ENCODE measurements around the gene ARHGEF3.

Gene ARHGEF3

GRCh38 chr3:56795097-56795828 is 6.5 kb downstream of the ARHGEF3 start:
- no peak for DNase-seq

DNA sequence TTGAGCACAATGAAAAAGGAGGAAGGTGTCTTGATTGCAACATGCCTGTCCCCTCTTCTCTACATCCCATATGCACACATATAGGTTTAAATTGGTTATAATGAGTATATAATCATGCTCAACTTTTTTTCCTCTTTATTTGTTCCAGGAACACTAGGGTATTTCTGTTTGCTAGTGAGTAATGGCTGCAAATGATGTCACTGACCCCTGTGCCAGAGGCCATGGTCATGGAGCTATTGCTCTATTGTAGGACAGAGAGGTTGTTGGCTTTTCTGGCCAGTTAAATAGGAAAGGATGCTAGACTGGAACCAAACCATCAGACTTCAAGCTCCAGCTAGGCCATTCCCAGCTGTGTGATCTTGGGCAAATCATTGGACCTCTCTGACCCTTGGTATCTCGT is 9.6 kb downstream of the ARHGEF3 start:
- no peak for DNase-seq

DNA sequence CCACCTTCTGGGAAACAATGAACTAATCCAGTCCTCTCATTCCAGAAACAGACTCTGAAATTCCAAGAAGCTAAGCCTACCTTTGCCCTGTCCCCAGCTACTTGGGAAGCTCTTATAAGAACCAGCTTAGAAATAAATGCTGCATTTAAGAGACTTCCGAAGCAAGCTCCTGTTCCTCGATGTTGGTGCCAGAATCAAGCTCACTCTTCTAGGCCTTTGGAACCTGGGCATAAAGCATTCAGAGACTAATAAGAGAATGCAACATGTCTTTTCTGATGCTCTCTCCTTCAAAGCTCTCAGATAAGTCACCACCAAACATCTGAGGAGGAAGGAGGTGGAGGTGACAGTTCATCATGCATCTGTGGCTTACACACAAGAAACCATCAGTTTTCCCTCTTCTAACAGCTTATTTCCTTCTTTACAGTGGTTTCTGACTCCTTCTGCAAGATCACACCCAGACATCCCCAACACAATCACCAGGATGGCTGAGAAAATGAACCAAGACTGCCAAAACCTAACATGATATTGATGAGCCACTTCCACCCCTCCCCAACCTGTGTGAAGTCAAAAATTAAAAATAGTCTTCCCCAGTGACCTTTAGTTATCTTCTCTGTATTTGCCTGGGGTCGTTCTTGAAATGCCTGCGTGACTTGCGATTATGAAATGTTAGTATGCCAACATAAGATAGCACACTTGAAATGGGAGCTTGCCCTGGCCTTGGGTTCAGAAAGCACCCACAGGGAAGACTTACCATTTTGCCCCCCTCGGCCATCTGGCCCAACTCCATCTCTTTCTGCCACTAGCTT is 11.5 kb downstream of the ARHGEF3 start:
- no peak for DNase-seq

DNA sequence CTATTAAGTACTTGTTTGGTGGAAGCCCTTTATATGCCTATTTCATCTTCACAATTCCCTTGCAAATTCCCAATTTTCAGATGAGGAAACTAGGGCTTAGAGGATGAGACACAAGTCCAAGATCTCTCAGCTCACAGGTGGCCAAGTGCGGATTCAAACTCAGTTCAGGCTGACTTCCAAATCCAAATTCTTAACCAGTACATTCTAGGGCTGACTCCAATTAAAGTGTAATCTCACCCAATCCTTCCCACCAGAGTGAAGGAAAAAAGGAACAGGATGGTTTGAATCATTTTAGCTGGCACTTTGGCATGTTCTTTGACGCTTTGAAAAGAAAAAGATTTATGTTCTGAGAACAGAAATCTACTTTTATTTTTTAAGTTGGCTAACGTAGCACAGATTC is 12.7 kb downstream of the ARHGEF3 start:
- no peak for DNase-seq

- DNase-seq: no peak
Observed at GRCh38 chr3:56788521-56788920, 13.2 kb downstream of the ARHGEF3 start.

- no peak for DNase-seq
Observed at GRCh38 chr3:56787784-56788256, 13.9 kb downstream of the ARHGEF3 start.

DNA sequence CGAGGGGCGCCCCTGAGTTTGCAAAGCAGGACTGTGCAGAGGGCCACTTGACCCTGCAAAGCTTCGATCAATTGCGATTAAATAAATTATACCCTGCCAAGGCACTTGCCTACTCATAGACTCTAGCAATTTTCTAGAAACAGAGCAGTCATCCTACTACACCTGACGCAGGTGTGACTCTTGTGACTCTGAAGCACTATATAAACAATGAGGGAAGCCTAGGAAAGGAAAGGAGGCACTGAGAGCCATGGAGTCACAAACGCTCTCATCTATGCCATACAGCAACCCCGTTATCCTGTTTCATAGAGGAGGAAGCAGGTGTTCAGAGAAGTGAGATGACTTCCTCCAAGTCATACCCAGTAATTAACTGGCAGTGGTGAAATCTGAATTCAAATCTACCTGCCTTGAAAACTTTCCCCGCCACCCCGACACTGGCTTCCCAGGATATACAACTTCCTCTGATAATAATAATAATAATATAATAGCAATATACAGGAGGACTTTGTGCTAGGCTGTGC is 14.4 kb downstream of the ARHGEF3 start:
- DNase-seq: no peak

- DNase-seq: no peak
Observed at GRCh38 chr3:56785499-56785898, 16.2 kb downstream of the ARHGEF3 start.

DNA sequence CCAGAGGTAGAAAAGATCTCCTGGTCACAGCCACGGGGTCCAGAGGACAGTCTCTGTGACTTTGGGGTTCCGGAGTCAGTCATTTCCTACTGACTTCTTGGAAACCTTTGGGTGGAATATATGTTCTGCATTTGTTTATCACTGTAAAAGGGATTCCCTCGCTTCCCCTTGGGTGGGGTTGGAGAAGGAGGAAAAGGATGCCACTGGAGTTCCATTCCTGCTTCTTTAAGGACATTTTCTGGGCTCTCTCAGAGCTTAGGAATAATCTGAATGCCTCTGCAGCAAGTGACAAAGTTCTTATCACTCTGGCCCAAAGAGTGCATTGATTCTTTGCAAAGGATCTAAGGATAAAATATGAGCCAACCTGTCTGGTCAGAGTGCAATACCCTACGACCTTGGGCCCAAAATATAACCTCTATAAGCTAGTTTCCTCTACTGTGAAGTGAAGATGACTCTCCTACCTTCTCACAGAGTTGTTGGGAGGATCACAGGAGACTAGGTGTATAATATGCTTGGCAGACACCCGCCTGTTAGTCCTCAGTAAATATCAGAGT is 17.2 kb downstream of the ARHGEF3 start:
- no peak for DNase-seq

DNA sequence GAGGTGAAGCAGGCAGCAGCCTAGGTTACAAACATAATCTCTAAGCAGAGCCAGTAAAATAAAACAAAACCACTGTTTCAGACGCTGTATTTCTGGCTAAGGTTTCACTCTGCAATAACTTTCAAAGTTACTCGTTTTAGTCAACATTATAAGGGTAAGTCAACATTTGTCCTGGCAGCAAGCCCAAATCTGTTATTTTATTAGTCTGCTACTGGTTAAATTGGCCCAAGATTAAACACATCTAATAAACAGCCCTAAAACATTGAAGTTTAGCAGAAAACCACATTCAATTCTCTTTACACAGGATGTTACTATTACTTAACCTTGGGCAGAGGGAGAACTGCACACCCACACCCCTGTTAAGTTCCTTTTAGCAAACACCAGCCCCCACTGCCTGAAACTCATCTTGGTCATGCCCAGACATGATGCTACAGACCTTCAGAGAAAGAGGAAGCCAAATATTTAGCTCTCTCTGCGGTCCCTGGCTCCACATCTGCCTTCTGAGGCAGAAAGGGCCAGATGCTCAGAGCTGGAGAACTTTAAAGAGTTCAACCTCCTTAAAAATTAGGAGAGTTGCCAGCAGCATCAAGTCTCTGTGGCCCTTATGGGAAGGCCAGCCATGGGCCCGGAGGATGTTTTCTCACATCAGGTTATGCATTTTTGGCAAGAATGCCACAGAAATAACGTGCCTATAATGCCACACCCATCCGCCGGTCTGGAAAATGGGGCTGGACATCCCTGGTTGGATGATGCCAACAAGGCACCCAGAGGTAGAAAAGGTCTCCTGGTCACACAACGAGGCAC is 17.9 kb downstream of the ARHGEF3 start:
- peak; percentile 58 for DNase-seq

- no peak for DNase-seq
Observed at GRCh38 chr3:56782906-56783305, 18.8 kb downstream of the ARHGEF3 start.

- no peak for DNase-seq
Observed at GRCh38 chr3:56782215-56782614, 19.5 kb downstream of the ARHGEF3 start.

DNA sequence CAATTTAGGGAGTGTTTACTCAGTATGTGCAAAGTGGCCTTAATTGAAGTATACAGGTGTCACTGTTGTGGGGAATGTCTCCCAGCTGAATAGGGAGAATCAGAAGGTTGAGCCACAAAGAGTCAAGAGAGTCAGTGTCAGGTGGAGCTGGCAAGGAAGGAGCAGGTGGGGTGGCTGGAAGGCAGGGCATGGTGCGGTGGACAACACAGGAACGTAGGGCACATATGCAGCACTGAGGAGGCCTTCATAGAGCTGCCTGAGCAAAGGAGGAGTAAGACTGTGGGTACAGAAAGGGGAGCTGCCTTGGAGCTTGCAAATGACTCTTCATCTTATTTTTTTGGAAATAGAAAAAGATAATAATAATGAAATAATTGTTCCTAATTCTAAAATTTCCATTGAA is 20.0 kb downstream of the ARHGEF3 start:
- DNase-seq: no peak

DNA sequence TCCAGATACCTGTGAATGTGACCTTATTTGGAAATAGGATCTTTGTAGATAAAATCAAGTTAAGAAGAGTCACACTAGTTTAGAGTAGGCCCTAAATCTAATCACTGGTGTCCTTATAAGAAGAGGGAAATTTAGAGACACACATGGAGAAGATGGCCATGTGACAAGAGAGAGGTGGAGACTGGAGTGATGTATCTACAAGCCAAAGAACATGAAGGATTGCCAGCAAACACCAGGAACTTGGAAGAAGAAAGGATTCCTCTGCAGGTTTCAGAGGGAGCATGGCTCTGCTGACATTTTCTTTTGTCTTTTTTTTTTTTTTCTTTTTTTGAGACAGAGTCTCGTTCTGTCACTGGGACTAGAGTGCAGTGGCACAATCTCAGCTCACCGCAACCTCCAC is 20.8 kb downstream of the ARHGEF3 start:
- no peak for DNase-seq

DNA sequence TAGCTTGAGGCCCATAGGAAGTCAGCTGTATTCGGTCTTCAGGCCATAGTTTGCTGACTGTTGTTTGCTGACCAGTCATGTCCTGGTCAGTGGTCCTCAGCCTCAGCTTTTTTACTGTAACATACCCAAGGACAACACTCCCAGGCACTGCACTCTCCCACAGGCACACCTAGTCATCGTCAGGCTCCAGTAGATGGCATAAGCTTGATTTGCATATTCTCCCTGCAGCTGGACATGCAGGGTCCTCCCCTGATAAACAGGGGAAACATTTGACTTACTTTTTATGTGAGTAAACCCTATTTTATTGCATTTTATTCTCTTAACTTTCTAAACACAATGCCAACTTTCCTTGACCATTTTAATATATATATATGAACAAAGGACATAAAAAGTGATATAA is 22.9 kb downstream of the ARHGEF3 start:
- DNase-seq: no peak

DNA sequence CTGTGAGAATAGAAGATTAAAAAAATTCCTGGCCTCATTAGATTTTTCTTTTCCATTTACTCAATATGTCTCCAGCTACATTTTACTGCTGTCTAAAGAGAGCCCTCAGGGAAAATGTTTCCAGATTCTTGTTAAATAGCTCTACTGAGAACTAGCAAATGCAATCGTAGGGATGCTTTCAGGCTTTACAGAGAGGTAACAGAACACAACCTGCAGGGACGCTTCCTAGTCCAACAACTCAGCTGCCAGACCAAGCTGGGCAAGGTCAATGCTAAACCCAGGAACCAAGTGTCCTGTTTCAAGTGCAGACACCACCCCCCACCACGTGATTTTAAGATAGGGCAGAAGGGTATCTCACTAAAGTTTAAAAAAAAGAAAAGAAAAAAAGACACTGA is 25.2 kb downstream of the ARHGEF3 start:
- no peak for DNase-seq

GRCh38 chr3:56775838-56776555 is 25.8 kb downstream of the ARHGEF3 start:
- DNase-seq: no peak

DNA sequence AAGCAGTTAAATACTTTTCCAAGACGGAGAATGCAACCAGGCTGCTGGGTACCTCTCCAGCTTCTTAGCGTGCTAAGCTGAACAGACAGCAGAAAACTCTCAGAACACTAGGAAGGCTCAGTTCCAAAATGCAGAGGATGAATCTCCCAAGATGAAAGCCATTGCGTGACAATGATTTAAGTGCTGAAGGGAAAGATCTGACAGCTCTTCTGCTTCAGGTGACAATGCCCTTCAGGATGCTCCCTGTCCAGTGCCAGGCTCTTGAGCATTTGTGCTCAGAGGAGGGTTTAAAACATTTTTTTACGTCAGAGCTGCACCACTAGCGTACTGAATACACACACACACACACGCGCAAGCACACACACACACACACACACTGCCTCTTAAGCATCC is 26.3 kb downstream of the ARHGEF3 start:
- DNase-seq: no peak

DNA sequence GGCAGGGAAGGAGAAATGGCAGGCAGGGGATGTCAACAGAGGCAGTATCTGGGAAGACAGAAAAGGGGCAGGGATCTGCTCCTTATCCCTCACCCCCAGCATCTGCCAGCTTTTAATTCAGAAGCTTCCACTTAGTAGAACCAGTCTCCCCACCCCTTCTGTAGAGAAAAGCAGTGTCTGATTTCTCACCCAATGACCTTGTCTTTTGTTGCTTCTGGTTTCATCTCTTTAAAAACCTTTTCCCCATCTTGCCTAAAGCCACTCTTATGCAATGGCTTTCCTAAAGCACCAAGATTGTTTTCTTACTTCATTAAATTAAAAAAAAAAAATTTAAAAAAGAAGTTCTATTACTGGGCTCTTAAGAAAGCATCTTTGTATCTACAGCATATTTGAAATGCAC is 27.8 kb downstream of the ARHGEF3 start:
- no peak for DNase-seq

DNA sequence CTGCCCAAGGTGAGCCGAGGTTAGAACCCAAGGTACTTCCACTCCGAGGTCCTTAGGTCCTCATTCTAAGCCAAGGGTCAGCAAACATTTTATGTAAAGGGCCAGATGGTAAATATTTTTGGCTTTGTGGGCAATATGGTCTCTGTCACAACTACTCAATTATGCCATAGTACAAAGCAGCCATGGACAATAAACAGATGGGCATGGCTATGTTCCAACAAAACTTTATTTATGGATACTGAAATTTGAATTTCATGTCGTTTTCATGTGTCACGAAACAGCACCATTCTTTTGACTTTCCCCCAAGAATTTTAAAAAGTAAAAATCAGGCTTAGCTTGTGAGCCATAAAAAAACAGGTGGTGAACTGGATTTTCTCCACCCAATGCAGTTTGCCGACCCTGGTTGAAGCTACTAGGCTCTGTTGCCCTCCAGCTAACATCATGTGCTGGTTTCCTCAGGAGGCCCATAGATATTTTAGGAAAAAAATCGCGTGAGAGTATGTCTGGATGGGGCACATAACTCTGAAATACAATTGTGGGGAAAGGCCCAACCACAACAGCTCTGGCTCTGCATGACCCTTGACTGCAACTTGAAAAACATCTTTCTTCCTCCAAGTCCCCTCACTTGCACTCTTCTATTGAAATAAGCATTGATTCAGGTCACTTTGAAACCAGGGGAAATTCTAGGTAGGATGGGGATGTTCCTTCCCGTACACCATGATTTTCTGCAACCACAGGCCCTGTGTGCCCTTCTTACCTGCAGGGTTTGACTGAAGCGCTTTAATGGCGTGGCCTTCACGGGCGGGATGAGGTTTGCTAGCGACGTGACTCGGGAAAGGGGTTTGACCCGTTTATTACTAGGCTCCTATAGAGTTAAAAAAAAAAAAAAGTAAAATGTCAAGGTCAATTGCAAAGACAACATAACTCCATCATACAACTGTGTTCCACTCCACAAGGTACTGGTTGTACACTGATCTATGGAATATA is 28.5 kb downstream of the ARHGEF3 start:
- DNase-seq: no peak

DNA sequence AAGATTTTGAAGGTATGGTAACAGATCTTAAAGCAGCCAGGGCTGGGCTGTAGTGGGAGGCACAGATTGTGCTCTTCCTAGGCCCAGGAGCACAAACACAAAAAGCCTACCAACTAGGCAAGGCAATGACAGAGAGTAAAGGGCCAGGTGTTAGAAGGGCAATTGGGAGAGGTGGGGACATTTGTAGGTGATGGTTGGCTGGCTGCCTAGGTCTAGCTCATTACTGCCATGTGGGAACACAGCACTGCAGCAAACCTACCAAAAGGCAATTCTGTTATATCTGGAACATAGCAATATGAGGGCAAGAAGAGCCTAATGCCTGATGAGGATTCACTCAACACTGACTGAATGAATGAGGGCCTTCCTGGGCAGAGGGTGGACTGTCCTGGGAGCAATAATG is 30.4 kb downstream of the ARHGEF3 start:
- no peak for DNase-seq

Measured in activated naive CD4-positive, alpha-beta T cell treated with anti-CD3 and anti-CD28 coated beads, Interleukin-2, amount 50 U/mL, for 16 hours (primary cell).